H9 (cell line): ENCODE data around the gene FAM219B. TPM values are rescaled to one million over a fixed set of nuclear protein-coding genes. Genes with fewer than 3 reads are reported as not detected.

Experiments
- DNase-seq: peaks from one replicate; pipeline ENCODE4 v3.0.0-alpha.2; 2017
- H2AFZ ChIP-seq: one replicate; pipeline ENCODE4 v1.6.1; 2013; ENCODE audit warnings: mild to moderate bottlenecking, low read length, control low read depth, moderate library complexity
- H2AK5ac ChIP-seq: 2 replicates; pipeline ENCODE4 v1.6.1; 2013; ENCODE audit warnings: low read length, control low read depth, mixed read lengths; ENCODE audit not compliant: insufficient read length
- H2BK120ac ChIP-seq: one replicate; pipeline ENCODE4 v1.6.1; 2013; ENCODE audit warnings: low read depth, mild to moderate bottlenecking, low read length, control low read depth, inconsistent platforms; ENCODE audit not compliant: poor library complexity, severe bottlenecking
- H2BK12ac ChIP-seq: 2 replicates; pipeline ENCODE4 v1.6.1; 2013; ENCODE audit warnings: low read length, control low read depth, mixed read lengths, low read depth; ENCODE audit not compliant: insufficient read length
- H2BK15ac ChIP-seq: 2 replicates; pipeline ENCODE4 v1.6.1; 2013; ENCODE audit warnings: low read depth, low read length, control low read depth
- H2BK20ac ChIP-seq: one replicate; pipeline ENCODE4 v1.6.1; 2013; ENCODE audit warnings: low read depth, mild to moderate bottlenecking, low read length, control low read depth, inconsistent platforms; ENCODE audit not compliant: poor library complexity, severe bottlenecking
- H2BK5ac ChIP-seq: 2 replicates; pipeline ENCODE4 v1.6.1; 2013; ENCODE audit warnings: low read length, control low read depth, mixed read lengths; ENCODE audit not compliant: insufficient read length
- H3K14ac ChIP-seq: 2 replicates; pipeline ENCODE4 v1.6.1; 2013; ENCODE audit warnings: low read length, control low read depth; ENCODE audit not compliant: insufficient read depth
- H3K18ac ChIP-seq: 2 replicates; pipeline ENCODE4 v1.6.1; 2013; ENCODE audit warnings: low read depth, mild to moderate bottlenecking, mixed read lengths, low read length, control low read depth; ENCODE audit not compliant: insufficient read length
- H3K23ac ChIP-seq: 2 replicates; pipeline ENCODE4 v1.6.1; 2013; ENCODE audit warnings: low read length, control low read depth, mixed read lengths, low read depth; ENCODE audit not compliant: insufficient read length
- H3K23me2 ChIP-seq: 2 replicates; pipeline ENCODE4 v1.6.1; 2013; ENCODE audit warnings: low read depth, mild to moderate bottlenecking, mixed read lengths, low read length, control low read depth; ENCODE audit not compliant: insufficient read length, poor library complexity, severe bottlenecking
- H3K27ac ChIP-seq: 2 replicates; pipeline ENCODE4 v1.5.1; 2013; ENCODE audit warnings: low read length, control low read depth, mixed read lengths, low read depth; ENCODE audit not compliant: insufficient read length
- H3K27me3 ChIP-seq: 2 replicates; pipeline ENCODE4 v1.6.1; 2013; ENCODE audit warnings: low read length, control low read depth, inconsistent platforms; ENCODE audit not compliant: insufficient read depth
- H3K4ac ChIP-seq: 2 replicates; pipeline ENCODE4 v1.6.1; 2013; ENCODE audit warnings: low read depth, mild to moderate bottlenecking, control low read depth, inconsistent platforms, low read length, moderate library complexity
- H3K4me1 ChIP-seq: 2 replicates; pipeline ENCODE4 v1.6.1; 2013; ENCODE audit warnings: low read length, control low read depth, inconsistent platforms; ENCODE audit not compliant: insufficient read depth
- H3K4me2 ChIP-seq: 2 replicates; pipeline ENCODE4 v1.6.1; 2013; ENCODE audit warnings: low read length, control low read depth, mixed read lengths; ENCODE audit not compliant: insufficient read length, insufficient read depth
- H3K56ac ChIP-seq: 2 replicates; pipeline ENCODE4 v1.6.1; 2013; ENCODE audit warnings: low read depth, mild to moderate bottlenecking, mixed read lengths, low read length, control low read depth; ENCODE audit not compliant: insufficient read length
- H3K79me1 ChIP-seq: 2 replicates; pipeline ENCODE4 v1.6.1; 2013; ENCODE audit warnings: low read depth, mild to moderate bottlenecking, moderate library complexity, low read length, control low read depth, inconsistent platforms; ENCODE audit not compliant: insufficient read depth, poor library complexity, severe bottlenecking
- H3K79me2 ChIP-seq: 2 replicates; pipeline ENCODE4 v1.6.1; 2013; ENCODE audit warnings: low read length, control low read depth, inconsistent platforms; ENCODE audit not compliant: insufficient read depth
- H3K9ac ChIP-seq: 2 replicates; pipeline ENCODE4 v1.6.1; 2013; ENCODE audit warnings: low read length, control low read depth, mixed read lengths; ENCODE audit not compliant: insufficient read length; ENCODE audit errors: extremely low read depth
- H3K9me3 ChIP-seq: one replicate; pipeline ENCODE4 v1.6.1; 2013; ENCODE audit warnings: low read depth, low read length, inconsistent platforms; ENCODE audit not compliant: control insufficient read depth
- H3T11ph ChIP-seq: one replicate; pipeline ENCODE4 v1.6.1; 2013; ENCODE audit warnings: mild to moderate bottlenecking, low read length, control low read depth, inconsistent platforms
- H4K20me1 ChIP-seq: one replicate; pipeline ENCODE4 v1.6.1; 2013; ENCODE audit not compliant: control insufficient read depth, insufficient read length, insufficient read depth
- H4K5ac ChIP-seq: 2 replicates; pipeline ENCODE4 v1.6.1; 2013; ENCODE audit warnings: low read depth, mild to moderate bottlenecking, mixed read lengths, low read length, control low read depth; ENCODE audit not compliant: insufficient read length
- H4K8ac ChIP-seq: replicated peaks from 2 replicates; pipeline ENCODE4 v1.6.1; 2013; ENCODE audit warnings: low read length, control low read depth, mixed read lengths, low read depth; ENCODE audit not compliant: insufficient read length
- H4K91ac ChIP-seq: 2 replicates; pipeline ENCODE4 v1.6.1; 2013; ENCODE audit warnings: low read depth, mild to moderate bottlenecking, moderate library complexity, mixed read lengths, low read length, control low read depth; ENCODE audit not compliant: insufficient read length
- H3K27ac Mint-ChIP-seq, 3 experiments: 2 replicates in 2 of 3; 3 replicates in 1 of 3; pipeline ENCODE4 v1.8.0; 2020 to 2021; ENCODE audit warnings: mixed read lengths in 3 of 3, mild to moderate bottlenecking in 1 of 3, moderate library complexity in 1 of 3
- H3K27me3 Mint-ChIP-seq: 2 replicates; pipeline ENCODE4 v1.8.0; 2021; ENCODE audit warnings: low read depth, mild to moderate bottlenecking, moderate library complexity, mixed read lengths
- H3K36me3 Mint-ChIP-seq, 3 experiments: 2 replicates in 2 of 3; 3 replicates in 1 of 3; pipeline ENCODE4 v1.8.0; 2020 to 2021; ENCODE audit warnings: low read depth in 3 of 3, mixed read lengths in 3 of 3; ENCODE audit not compliant: insufficient read depth in 1 of 3
- H3K4me1 Mint-ChIP-seq, 2 experiments: 2 replicates each; pipeline ENCODE4 v1.8.0; 2020; ENCODE audit warnings: mixed read lengths in 2 of 2
- H3K4me3 Mint-ChIP-seq, 2 experiments: 2 replicates in 1 of 2; 3 replicates in 1 of 2; pipeline ENCODE4 v1.8.0; 2020 to 2021; ENCODE audit warnings: mild to moderate bottlenecking in 2 of 2, mixed read lengths in 2 of 2, moderate library complexity in 1 of 2
- H3K9me3 Mint-ChIP-seq, 2 experiments: 2 replicates in 1 of 2; 3 replicates in 1 of 2; pipeline ENCODE4 v1.8.0; 2020; ENCODE audit warnings: mild to moderate bottlenecking in 2 of 2, mixed read lengths in 2 of 2, moderate library complexity in 1 of 2
- WGBS: extraction: QIAGEN DNeasy Blood & Tissue Kit; methylation state at CpG from one replicate; pipeline ENCODE4 v1.1.7; 2013; ENCODE audit warnings: missing lambda C conversion rate, low lambda C conversion rate, mixed read lengths; ENCODE audit not compliant: insufficient read length; ENCODE audit errors: extremely low coverage; 5-methylcytosine and 5-hydroxymethylcytosine counted together
- total RNA-seq: library from RNA; stranded (reverse); gene quantifications from 2 replicates; pipeline ENCODE4 v1.2.1, GENCODE V29; 2021
- TF ChIP-seq, protein P1 (sequence below): fragments of 200-600 bp; sonication (generic); conservative IDR thresholded peaks from 3 replicates; pipeline ENCODE4 v1.8.0; 2021; ENCODE audit warnings: antibody characterized with exemption, mild to moderate bottlenecking

FAM219B gene
- total RNA-seq, 1 experiment from 2014 or later, result 60.3 TPM

DNA sequence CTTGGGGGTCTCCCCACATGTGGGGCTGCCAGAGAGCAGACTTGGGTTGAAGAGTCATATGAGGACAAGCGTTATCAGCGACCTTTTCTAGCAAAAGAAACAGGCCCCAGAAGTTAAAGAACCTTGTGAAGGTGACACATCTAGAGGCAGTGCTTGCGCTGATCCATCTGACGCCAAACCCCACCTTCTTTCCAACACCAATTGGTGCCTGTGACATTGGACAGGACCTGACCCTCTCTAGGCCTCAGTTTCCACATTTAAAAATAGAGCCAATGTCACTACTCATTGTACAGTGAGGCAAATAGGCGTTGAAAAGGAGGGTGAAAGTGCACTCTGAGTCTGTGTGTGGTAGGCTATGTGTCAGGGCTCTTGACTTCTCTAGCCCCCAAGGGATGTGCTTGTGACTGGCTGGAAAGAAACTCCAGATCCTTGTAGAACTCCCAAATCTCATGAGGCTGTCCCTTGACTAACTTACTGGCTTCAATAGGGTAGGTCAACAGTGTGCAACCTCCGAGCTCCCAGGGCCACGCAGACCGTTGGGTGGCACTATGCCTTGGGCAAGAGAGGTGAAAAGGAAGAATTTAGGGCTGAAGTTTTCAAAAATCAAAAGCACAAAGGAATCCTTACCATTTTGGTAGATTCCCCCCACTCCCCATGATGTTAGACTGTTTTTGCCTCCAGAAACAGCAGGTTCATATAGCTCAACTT, 666 bp upstream of the FAM219B start:
- peaks cover 37 to 50% (median 48%) of the 10 kb centered on the region in 3 experiments for H3K36me3 Mint-ChIP-seq
- Histone ChIP-seq H2BK120ac (no peak overlapping the region), H3K27ac (no peak overlapping the region), H2BK5ac (no peak overlapping the region), H2AFZ (peak overlapping the region; percentile 26), H4K8ac (no peak overlapping the region), H2BK15ac (no peak overlapping the region), H4K5ac (no peak overlapping the region), H3K56ac (no peak overlapping the region), H3K23me2 (peaks cover 9% of the 10 kb centered on the region), H3K14ac (no peak overlapping the region), H3K27me3 (no peaks in the 10 kb centered on the region), H4K91ac (no peak overlapping the region), H2BK12ac (no peak overlapping the region), H4K20me1 (no peaks in the 10 kb centered on the region), H2AK5ac (no peak overlapping the region), H3K9me3 (no peaks in the 10 kb centered on the region), H3K9ac (peak overlapping the region; percentile 60), H3T11ph (no peak overlapping the region), H3K18ac (no peak overlapping the region), H3K23ac (no peak overlapping the region), H3K4me2 (peak overlapping the region; percentile 77), H3K4me1 (no peaks in the 10 kb centered on the region), H2BK20ac (no peak overlapping the region), H3K79me1 (no peaks in the 10 kb centered on the region), H3K4ac (no peak overlapping the region), H3K79me2 (no peaks in the 10 kb centered on the region)
- peak; percentile 39 for DNase-seq
- H3K4me1 Mint-ChIP-seq, result peaks cover 19 to 20% of the 10 kb centered on the region in 2 experiments
- peaks cover 0 to 5% of the 10 kb centered on the region in 2 experiments; a peak in 1 of 5 replicates for H3K9me3 Mint-ChIP-seq
- TF ChIP-seq, protein P1, sequence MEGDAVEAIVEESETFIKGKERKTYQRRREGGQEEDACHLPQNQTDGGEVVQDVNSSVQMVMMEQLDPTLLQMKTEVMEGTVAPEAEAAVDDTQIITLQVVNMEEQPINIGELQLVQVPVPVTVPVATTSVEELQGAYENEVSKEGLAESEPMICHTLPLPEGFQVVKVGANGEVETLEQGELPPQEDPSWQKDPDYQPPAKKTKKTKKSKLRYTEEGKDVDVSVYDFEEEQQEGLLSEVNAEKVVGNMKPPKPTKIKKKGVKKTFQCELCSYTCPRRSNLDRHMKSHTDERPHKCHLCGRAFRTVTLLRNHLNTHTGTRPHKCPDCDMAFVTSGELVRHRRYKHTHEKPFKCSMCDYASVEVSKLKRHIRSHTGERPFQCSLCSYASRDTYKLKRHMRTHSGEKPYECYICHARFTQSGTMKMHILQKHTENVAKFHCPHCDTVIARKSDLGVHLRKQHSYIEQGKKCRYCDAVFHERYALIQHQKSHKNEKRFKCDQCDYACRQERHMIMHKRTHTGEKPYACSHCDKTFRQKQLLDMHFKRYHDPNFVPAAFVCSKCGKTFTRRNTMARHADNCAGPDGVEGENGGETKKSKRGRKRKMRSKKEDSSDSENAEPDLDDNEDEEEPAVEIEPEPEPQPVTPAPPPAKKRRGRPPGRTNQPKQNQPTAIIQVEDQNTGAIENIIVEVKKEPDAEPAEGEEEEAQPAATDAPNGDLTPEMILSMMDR, result no peak
- H3K4me3 Mint-ChIP-seq, result peak overlapping the region; percentile 95 to 98
- H3K27ac Mint-ChIP-seq, result peak overlapping the region; percentile 89 to 97 (median 95)
- WGBS, result no CpG with 5 or more reads among the region's 8 CpGs
- H3K27me3 Mint-ChIP-seq, result no peaks in the 10 kb centered on the region
